ENCODE results near the gene NFE2.

NFE2 gene

GRCh38 chr12:54270345-54270744 is 30.5 kb downstream of the NFE2 start:
- H3K4me3 ChIP-seq (ENCODE audit: low read depth, low read length) = no peak overlapping the region
- DNase-seq (ENCODE audit: low read depth) = no peak
- TF ChIP-seq, protein P1, sequence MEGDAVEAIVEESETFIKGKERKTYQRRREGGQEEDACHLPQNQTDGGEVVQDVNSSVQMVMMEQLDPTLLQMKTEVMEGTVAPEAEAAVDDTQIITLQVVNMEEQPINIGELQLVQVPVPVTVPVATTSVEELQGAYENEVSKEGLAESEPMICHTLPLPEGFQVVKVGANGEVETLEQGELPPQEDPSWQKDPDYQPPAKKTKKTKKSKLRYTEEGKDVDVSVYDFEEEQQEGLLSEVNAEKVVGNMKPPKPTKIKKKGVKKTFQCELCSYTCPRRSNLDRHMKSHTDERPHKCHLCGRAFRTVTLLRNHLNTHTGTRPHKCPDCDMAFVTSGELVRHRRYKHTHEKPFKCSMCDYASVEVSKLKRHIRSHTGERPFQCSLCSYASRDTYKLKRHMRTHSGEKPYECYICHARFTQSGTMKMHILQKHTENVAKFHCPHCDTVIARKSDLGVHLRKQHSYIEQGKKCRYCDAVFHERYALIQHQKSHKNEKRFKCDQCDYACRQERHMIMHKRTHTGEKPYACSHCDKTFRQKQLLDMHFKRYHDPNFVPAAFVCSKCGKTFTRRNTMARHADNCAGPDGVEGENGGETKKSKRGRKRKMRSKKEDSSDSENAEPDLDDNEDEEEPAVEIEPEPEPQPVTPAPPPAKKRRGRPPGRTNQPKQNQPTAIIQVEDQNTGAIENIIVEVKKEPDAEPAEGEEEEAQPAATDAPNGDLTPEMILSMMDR (IDR thresholded peaks at IDR 0.05; ENCODE audit: insufficient read depth, low read depth, low read length, missing control alignments) = no peak

- H3K4me3 ChIP-seq (ENCODE audit: low read depth, low read length) = no peak overlapping the region
- TF ChIP-seq, protein P1 (IDR thresholded peaks at IDR 0.05; ENCODE audit: insufficient read depth, low read depth, low read length, missing control alignments) = no peak
- no peak for DNase-seq (ENCODE audit: low read depth)
Observed at GRCh38 chr12:54266852-54267251, 34.0 kb downstream of the NFE2 start.

DNA sequence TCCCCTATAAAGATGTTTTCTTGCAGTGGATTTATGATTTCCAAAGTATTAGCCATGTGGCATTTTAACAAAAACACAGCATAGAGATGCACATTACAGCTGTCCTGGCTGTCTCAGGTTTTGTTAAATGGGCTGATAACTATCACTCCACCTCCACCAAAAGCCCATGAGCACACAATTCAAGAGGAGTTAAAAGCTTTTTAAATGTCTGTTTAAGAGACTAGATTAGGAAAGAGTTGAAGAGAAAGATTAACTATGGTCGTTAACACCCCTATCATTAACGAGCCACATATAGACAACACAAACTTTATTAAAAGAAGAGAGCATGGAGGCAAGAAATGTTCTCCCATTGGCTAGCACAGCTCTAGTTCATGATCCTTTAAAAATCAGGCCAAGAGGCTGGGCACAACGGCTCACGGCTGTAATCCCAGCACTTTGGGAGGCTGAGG is 35.4 kb downstream of the NFE2 start:
- TF ChIP-seq, protein P1 (IDR thresholded peaks at IDR 0.05; ENCODE audit: insufficient read depth, low read depth, low read length, missing control alignments) = no peak
- H3K4me3 ChIP-seq (ENCODE audit: low read depth, low read length) = no peak overlapping the region
- DNase-seq (ENCODE audit: low read depth) = no peak

- TF ChIP-seq, protein P1 (IDR thresholded peaks at IDR 0.05; ENCODE audit: insufficient read depth, low read depth, low read length, missing control alignments) = no peak
- DNase-seq (ENCODE audit: low read depth) = no peak
- no peak overlapping the region for H3K4me3 ChIP-seq (ENCODE audit: low read depth, low read length)
Observed at GRCh38 chr12:54262403-54262925, 38.4 kb downstream of the NFE2 start.

DNA sequence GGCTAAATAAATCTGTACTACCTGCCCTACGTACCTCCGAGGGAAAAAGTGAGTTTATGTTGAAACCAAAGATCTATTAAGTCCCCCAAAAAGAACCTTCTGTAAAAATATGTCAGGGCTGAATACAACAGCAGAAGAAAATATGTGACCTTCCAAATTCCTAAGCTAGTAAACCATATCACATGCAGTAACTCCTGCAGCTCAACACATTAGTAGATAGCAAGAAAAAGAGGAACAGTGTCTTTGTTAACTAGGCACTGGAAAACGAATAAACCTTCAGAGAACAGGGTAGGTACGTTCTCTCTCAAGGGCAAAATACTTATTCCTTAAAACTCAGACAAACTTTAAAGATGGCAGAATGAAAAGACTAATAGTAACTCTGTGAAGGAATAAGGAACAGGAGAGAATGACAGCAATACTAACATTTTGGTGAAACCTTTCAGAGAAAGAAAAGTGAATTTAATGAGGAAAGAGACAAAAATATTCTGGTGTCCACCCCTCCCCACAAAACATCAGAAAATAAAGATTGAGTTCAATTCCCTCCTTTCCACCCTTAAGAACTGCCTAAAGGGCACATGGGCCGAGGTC is 38.9 kb downstream of the NFE2 start:
- no peak overlapping the region for H3K4me3 ChIP-seq (ENCODE audit: low read depth, low read length)
- DNase-seq (ENCODE audit: low read depth) = no peak
- TF ChIP-seq, protein P1 (IDR thresholded peaks at IDR 0.05; ENCODE audit: insufficient read depth, low read depth, low read length, missing control alignments) = no peak

DNA sequence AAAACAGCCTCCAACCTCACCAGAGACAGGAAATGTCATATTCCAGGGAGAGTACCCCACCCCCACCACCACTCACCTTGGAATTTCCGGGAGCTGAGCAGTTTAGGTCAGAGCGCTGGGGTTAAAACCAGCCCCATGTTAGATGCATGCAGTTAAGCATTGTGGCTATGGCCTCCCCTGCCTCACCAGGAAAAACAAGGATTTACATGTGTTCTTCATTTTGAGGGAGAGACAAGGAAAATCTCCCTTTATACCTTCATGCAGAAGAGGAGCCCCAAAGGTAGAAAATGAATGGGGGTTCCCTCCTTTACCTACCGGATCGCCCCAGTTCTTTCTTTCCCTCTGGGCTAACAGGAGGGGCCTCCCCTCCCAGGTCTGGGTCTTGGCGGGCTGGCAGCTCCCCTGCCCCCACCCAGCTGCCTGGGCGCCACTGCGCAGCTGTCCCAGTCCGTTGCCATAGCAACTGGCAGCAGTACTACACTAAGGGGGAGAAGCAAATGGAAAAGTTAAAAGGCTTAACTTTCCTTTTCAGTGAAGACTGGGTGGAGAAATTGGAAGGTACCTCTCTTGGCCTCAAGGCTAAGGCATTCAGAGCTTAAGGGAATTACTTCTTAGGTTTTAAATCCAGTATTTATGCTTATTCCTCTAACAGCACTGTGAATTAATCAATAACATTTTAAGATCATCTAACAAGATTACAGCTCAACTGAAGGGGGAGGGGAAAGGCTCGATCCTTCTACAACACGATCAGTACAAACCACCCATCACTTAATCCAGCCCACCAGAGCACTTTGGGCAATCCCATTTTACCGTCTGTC is 41.4 kb downstream of the NFE2 start:
- H3K4me3 ChIP-seq (ENCODE audit: low read depth, low read length) = peak overlapping the region; percentile 35
- TF ChIP-seq, protein P1 (IDR thresholded peaks at IDR 0.05; ENCODE audit: insufficient read depth, low read depth, low read length, missing control alignments) = no peak
- peak; percentile 84 for DNase-seq (ENCODE audit: low read depth)

Data from GM12865 (cell line).